Upper lobe of left lung (tissue), 4 donors: Measurements from ENCODE around the gene CPEB3.

ENCODE experiments used
- CTCF ChIP-seq, 6 experiments: fragments of 450-650 bp in 4 of 6; fragments of 200-600 bp in 2 of 6; sonication (generic) in 2 of 6; IDR thresholded peaks; one replicate each; pipeline ENCODE4 v1.5.1; 2016 to 2019; ENCODE audit warnings: antibody characterized with exemption in 6 of 6
- POLR2A ChIP-seq, 4 donors: fragments of 450-650 bp; IDR thresholded peaks; one replicate each; pipeline ENCODE4 v1.5.1; 2016 to 2017; ENCODE audit warnings: antibody characterized with exemption in 4 of 4, mild to moderate bottlenecking in 2 of 4

GRCh38 chr10:92239151-92239599 is 51.7 kb downstream of the CPEB3 start:
- no peak for TF ChIP-seq CTCF (IDR thresholded peaks at IDR 0.05)
- TF ChIP-seq POLR2A (IDR thresholded peaks at IDR 0.05) = no peak
